Ovary (tissue), 3 donors: ENCODE data around the gene TSPAN31.

Experiments
- EP300 ChIP-seq: sonication (generic); formaldehyde crosslinking; IDR thresholded peaks from one replicate; pipeline ENCODE4 v1.6.1; 2017; ENCODE audit warnings: antibody characterized with exemption
- POLR2A ChIP-seq: fragments of 450-650 bp; IDR thresholded peaks from one replicate; pipeline ENCODE4 v1.6.1; 2017; ENCODE audit warnings: antibody characterized with exemption, mild to moderate bottlenecking, moderate library complexity
- TF ChIP-seq, protein P1 (sequence below), 3 donors: fragments of 450-650 bp in 2 of 3; fragments of 200-600 bp in 1 of 3; IDR thresholded peaks; one replicate each; pipeline versions ENCODE4 v1.5.1 to v1.8.0; 2016 to 2022; ENCODE audit warnings: antibody characterized with exemption in 3 of 3, mild to moderate bottlenecking in 1 of 3
- donor health status: DM: no; HTN: no; CAD: no.

DNA sequence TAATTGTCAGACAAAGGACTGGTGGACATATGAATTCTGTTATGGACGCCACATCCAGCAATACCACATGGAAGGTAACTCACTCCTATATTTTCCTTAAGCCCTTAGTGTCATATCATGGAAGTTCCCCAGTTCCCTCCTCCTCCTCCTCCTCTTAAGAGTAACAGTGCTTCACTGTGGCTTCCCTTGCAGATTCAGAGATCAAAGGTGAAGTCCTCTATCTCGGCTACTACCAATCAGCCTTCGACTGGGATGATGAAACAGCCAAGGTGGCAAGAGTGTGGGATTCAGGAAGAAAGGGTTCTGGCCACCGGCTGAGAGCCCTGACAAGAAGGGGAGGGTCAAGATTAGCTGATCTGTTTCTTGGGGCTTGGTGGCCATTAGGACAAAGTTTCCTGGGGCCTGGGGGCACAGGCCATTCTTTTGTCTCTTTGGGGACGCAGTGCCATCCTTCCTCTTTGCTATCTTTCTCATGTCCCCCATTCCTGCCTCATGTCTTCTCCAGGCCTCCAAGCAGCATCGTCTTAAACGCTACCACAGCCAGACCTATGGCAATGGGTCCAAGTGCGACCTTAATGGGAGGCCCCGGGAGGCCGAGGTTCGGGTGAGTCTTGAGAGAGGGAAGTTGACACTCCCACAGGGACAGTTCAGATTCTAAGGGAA is 48.9 kb upstream of the TSPAN31 start:
- TF ChIP-seq EP300, result no peak
- no peak for TF ChIP-seq POLR2A
- TF ChIP-seq, protein P1, sequence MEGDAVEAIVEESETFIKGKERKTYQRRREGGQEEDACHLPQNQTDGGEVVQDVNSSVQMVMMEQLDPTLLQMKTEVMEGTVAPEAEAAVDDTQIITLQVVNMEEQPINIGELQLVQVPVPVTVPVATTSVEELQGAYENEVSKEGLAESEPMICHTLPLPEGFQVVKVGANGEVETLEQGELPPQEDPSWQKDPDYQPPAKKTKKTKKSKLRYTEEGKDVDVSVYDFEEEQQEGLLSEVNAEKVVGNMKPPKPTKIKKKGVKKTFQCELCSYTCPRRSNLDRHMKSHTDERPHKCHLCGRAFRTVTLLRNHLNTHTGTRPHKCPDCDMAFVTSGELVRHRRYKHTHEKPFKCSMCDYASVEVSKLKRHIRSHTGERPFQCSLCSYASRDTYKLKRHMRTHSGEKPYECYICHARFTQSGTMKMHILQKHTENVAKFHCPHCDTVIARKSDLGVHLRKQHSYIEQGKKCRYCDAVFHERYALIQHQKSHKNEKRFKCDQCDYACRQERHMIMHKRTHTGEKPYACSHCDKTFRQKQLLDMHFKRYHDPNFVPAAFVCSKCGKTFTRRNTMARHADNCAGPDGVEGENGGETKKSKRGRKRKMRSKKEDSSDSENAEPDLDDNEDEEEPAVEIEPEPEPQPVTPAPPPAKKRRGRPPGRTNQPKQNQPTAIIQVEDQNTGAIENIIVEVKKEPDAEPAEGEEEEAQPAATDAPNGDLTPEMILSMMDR (IDR thresholded peaks at IDR 0.05), result no peak
